ENCODE data around the gene TBC1D22A. TPM values are rescaled to one million over a fixed set of nuclear protein-coding genes. Genes with fewer than 3 reads are reported as not detected.

TBC1D22A gene
- total RNA-seq, 1 donor from 2014 or later: 10.6 TPM

GRCh38 chr22:46792841-46793261 lies 30.4 kb downstream of the TBC1D22A start:
- H3K27me3 Mint-ChIP-seq (ENCODE audit: insufficient read depth, low read depth): peaks cover 4% of the 10 kb centered on the region
- Histone ChIP-seq H3K27ac (no peak overlapping the region), H3K9ac (no peak overlapping the region), H3K4me2 (no peak overlapping the region), H3K4me3 (no peak overlapping the region), H3K4me1 (no peaks in the 10 kb centered on the region), H4K20me1 (ENCODE audit: low read depth) (no peaks in the 10 kb centered on the region), H3K36me3 (no peaks in the 10 kb centered on the region), H3K9me3 (ENCODE audit: low read depth) (no peaks in the 10 kb centered on the region), H3F3A (ENCODE audit: low read depth) (no peaks in the 10 kb centered on the region), H3K27me3 (no peaks in the 10 kb centered on the region), H2AFZ (replicated peaks) (no peak overlapping the region), H3K79me2 (ENCODE audit: low read depth) (no peaks in the 10 kb centered on the region)
- no peaks in the 10 kb centered on the region for H3K4me1 Mint-ChIP-seq
- H3K36me3 Mint-ChIP-seq: no peaks in the 10 kb centered on the region
- H3K4me3 Mint-ChIP-seq: no peak overlapping the region
- H3K9me3 Mint-ChIP-seq: no peaks in the 10 kb centered on the region
- H3K27ac Mint-ChIP-seq: no peak overlapping the region
- TF ChIP-seq CTCF (IDR thresholded peaks at IDR 0.05) (no peak), EZH2 (IDR thresholded peaks at IDR 0.05) (no peak), EZH2phosphoT487 (IDR thresholded peaks at IDR 0.05) (no peak)
- DNase-seq (ENCODE audit: low spot score): no peak

- DNase-seq (ENCODE audit: low spot score): no peak
- H3K27ac Mint-ChIP-seq: no peak overlapping the region
- no peak overlapping the region for H3K4me3 ChIP-seq
- H3K4me2 ChIP-seq: no peak overlapping the region
- no peaks in the 10 kb centered on the region for H3K9me3 ChIP-seq (ENCODE audit: low read depth)
- H3K4me1 Mint-ChIP-seq: peaks cover 1% of the 10 kb centered on the region
- H3K36me3 ChIP-seq: no peaks in the 10 kb centered on the region
- H2AFZ ChIP-seq (replicated peaks): no peak overlapping the region
- H3K4me1 ChIP-seq: no peaks in the 10 kb centered on the region
- H3K27ac ChIP-seq: no peak overlapping the region
- H3K36me3 Mint-ChIP-seq: no peaks in the 10 kb centered on the region
- H3K9me3 Mint-ChIP-seq: no peaks in the 10 kb centered on the region
- no peak overlapping the region for H3K9ac ChIP-seq
- peaks cover 5% of the 10 kb centered on the region for H4K20me1 ChIP-seq (ENCODE audit: low read depth)
- H3K27me3 Mint-ChIP-seq (ENCODE audit: insufficient read depth, low read depth): peaks cover 4% of the 10 kb centered on the region
- no peaks in the 10 kb centered on the region for H3K79me2 ChIP-seq (ENCODE audit: low read depth)
- no peaks in the 10 kb centered on the region for H3K27me3 ChIP-seq
- H3F3A ChIP-seq (ENCODE audit: low read depth): no peaks in the 10 kb centered on the region
- TF ChIP-seq EZH2phosphoT487 (IDR thresholded peaks at IDR 0.05) (no peak), EZH2 (IDR thresholded peaks at IDR 0.05) (no peak), CTCF (IDR thresholded peaks at IDR 0.05) (no peak)
- H3K4me3 Mint-ChIP-seq: no peak overlapping the region
Measured at GRCh38 chr22:46793497-46793896, 31.0 kb downstream of the TBC1D22A start.

GRCh38 chr22:46794067-46794466 lies 31.6 kb downstream of the TBC1D22A start:
- DNase-seq (ENCODE audit: low spot score): no peak
- no peaks in the 10 kb centered on the region for H3K9me3 Mint-ChIP-seq
- H3K79me2 ChIP-seq (ENCODE audit: low read depth): no peaks in the 10 kb centered on the region
- H3K4me3 ChIP-seq: no peak overlapping the region
- H3K27ac Mint-ChIP-seq: no peak overlapping the region
- H3K9ac ChIP-seq: no peak overlapping the region
- no peaks in the 10 kb centered on the region for H3K9me3 ChIP-seq (ENCODE audit: low read depth)
- H3K4me1 ChIP-seq: no peaks in the 10 kb centered on the region
- no peak overlapping the region for H2AFZ ChIP-seq (replicated peaks)
- no peaks in the 10 kb centered on the region for H3K36me3 ChIP-seq
- no peaks in the 10 kb centered on the region for H3K36me3 Mint-ChIP-seq
- H4K20me1 ChIP-seq (ENCODE audit: low read depth): peaks cover 5% of the 10 kb centered on the region
- peaks cover 5% of the 10 kb centered on the region for H3K4me1 Mint-ChIP-seq
- H3K27ac ChIP-seq: no peak overlapping the region
- no peak overlapping the region for H3K4me3 Mint-ChIP-seq
- no peaks in the 10 kb centered on the region for H3F3A ChIP-seq (ENCODE audit: low read depth)
- H3K27me3 ChIP-seq: no peaks in the 10 kb centered on the region
- no peak overlapping the region for H3K4me2 ChIP-seq
- peaks cover 4% of the 10 kb centered on the region for H3K27me3 Mint-ChIP-seq (ENCODE audit: insufficient read depth, low read depth)
- TF ChIP-seq EZH2phosphoT487 (IDR thresholded peaks at IDR 0.05): no peak
- TF ChIP-seq CTCF (IDR thresholded peaks at IDR 0.05): no peak
- TF ChIP-seq EZH2 (IDR thresholded peaks at IDR 0.05): no peak

Measured in neural progenitor cell (in vitro differentiated cells).